Measurements from ENCODE around the gene CPSF4.

GRCh38 chr7:99399597-99399996, 39.1 kb upstream of the CPSF4 start:
- TF ChIP-seq CTCF (IDR thresholded peaks at IDR 0.05), result no peak
- no peak for TF ChIP-seq EZH2 (IDR thresholded peaks at IDR 0.05)
- no peak for TF ChIP-seq EZH2phosphoT487 (IDR thresholded peaks at IDR 0.05)
